H1 (cell line): ENCODE measurements around the gene SERPINE3. TPM values are rescaled to one million over a fixed set of nuclear protein-coding genes. Genes with fewer than 3 reads are reported as not detected.

ENCODE experiments used
- CTCF ChIA-PET: fragments of 300-600 bp; sonication (Branson Sonifier 250); formaldehyde crosslinking; loops from one replicate; lab custom pipeline; 2021; ENCODE audit not compliant: partially characterized antibody; lab: Charles Lee
- POLR2A ChIA-PET: fragments of 300-600 bp; sonication (Branson Sonifier 250); formaldehyde crosslinking; loops from one replicate; lab custom pipeline; 2021; ENCODE audit warnings: inconsistent platforms; ENCODE audit not compliant: partially characterized antibody; lab: Charles Lee
- DNase-seq, 2 experiments: peaks; one replicate each; pipeline versions ENCODE4 v3.0.0 to v3.0.0-alpha.2; 2010 to 2022; ENCODE audit warnings: low spot score in 2 of 2, low read depth in 1 of 2, mixed read lengths in 1 of 2
- FAIRE-seq: peaks from 2 replicates; lab custom pipeline; 2011; peaks lifted over from hg19 to GRCh38; lab: Jason Lieb, UNC
- H2AFZ ChIP-seq: 2 replicates; pipeline ENCODE4 v1.8.1; 2012; ENCODE audit warnings: low read length, inconsistent platforms
- H2AK5ac ChIP-seq: 2 replicates; pipeline ENCODE4 v1.6.1; 2013; ENCODE audit warnings: low read depth, low read length
- H2BK120ac ChIP-seq: replicated peaks from 2 replicates; pipeline ENCODE3; 2013; ENCODE audit warnings: low read depth, low read length, inconsistent platforms
- H2BK12ac ChIP-seq: 2 replicates; pipeline ENCODE4 v1.6.1; 2013; ENCODE audit warnings: low read depth, low read length
- H2BK15ac ChIP-seq: 2 replicates; pipeline ENCODE4 v1.6.1; 2013; ENCODE audit warnings: low read length
- H2BK20ac ChIP-seq: 2 replicates; pipeline ENCODE4 v1.6.1; 2013; ENCODE audit warnings: low read length
- H2BK5ac ChIP-seq: 2 replicates; pipeline ENCODE4 v1.6.1; 2013; ENCODE audit warnings: low read depth, low read length
- H3K14ac ChIP-seq: 2 replicates; pipeline ENCODE4 v1.6.1; 2013; ENCODE audit warnings: inconsistent platforms; ENCODE audit not compliant: insufficient read length
- H3K18ac ChIP-seq: 2 replicates; pipeline ENCODE4 v1.6.1; 2013; ENCODE audit warnings: low read length; ENCODE audit errors: extremely low read depth
- H3K23ac ChIP-seq: 2 replicates; pipeline ENCODE4 v1.6.1; 2013; ENCODE audit warnings: inconsistent platforms; ENCODE audit not compliant: insufficient read length
- H3K23me2 ChIP-seq: 2 replicates; pipeline ENCODE4 v1.6.1; 2013; ENCODE audit warnings: low read depth, low read length
- H3K27ac ChIP-seq: 2 replicates; pipeline ENCODE4 v1.6.1; 2011; ENCODE audit warnings: low read depth, low read length, inconsistent platforms
- H3K27me3 ChIP-seq, 4 experiments: replicated peaks in 1 of 4; 1 replicate in 1 of 4; 2 replicates in 3 of 4; pipeline versions ENCODE4 v1.6.1 to v1.8.1; 2011 to 2013; ENCODE audit warnings: low read length in 3 of 4, mild to moderate bottlenecking in 3 of 4, inconsistent platforms in 2 of 4, mixed read lengths in 2 of 4, moderate library complexity in 1 of 4; ENCODE audit not compliant: control insufficient read depth in 3 of 4, insufficient read depth in 3 of 4; ENCODE audit errors: extremely low read depth in 1 of 4
- H3K36me3 ChIP-seq, 4 experiments: 2 replicates each; pipeline versions ENCODE4 v1.6.1 to v1.8.1; 2011 to 2013; ENCODE audit warnings: mild to moderate bottlenecking in 4 of 4, low read length in 3 of 4, moderate library complexity in 2 of 4, control low read depth in 1 of 4, inconsistent platforms in 1 of 4; ENCODE audit not compliant: insufficient read depth in 4 of 4, control insufficient read depth in 2 of 4
- H3K4ac ChIP-seq: replicated peaks from 2 replicates; pipeline ENCODE3; 2013; ENCODE audit warnings: low read length, low read depth, mixed read lengths, inconsistent platforms; ENCODE audit not compliant: insufficient read length
- H3K4me1 ChIP-seq, 4 experiments: replicated peaks in 1 of 4; 1 replicate in 1 of 4; 2 replicates in 3 of 4; pipeline versions ENCODE4 v1.6.1 to v1.8.1; 2011 to 2013; ENCODE audit warnings: low read length in 3 of 4, inconsistent platforms in 2 of 4, mixed read lengths in 1 of 4; ENCODE audit not compliant: insufficient read depth in 4 of 4, control insufficient read depth in 3 of 4
- H3K4me2 ChIP-seq, 2 experiments: 2 replicates each; pipeline versions ENCODE4 v1.6.1 to v1.8.1; 2011 to 2013; ENCODE audit warnings: low read depth in 2 of 2, low read length in 2 of 2, control low read depth in 1 of 2, inconsistent platforms in 1 of 2, mild to moderate bottlenecking in 1 of 2; ENCODE audit not compliant: insufficient read depth in 1 of 2
- H3K4me3 ChIP-seq, 4 experiments: fragments of 200-600, 300-600 bp in 1 of 4; sonication (generic), shearing (Covaris generic), sonication (Bioruptor Twin) in 1 of 4; 2 replicates each; pipeline versions ENCODE4 v1.5.1 to v1.8.1; 2011 to 2016; ENCODE audit warnings: low read length in 4 of 4, low read depth in 3 of 4, control low read depth in 2 of 4, inconsistent platforms in 2 of 4, mild to moderate bottlenecking in 2 of 4, mixed read lengths in 1 of 4, moderate library complexity in 1 of 4; ENCODE audit not compliant: insufficient read depth in 2 of 4; ENCODE audit errors: extremely low read depth in 1 of 4
- H3K56ac ChIP-seq: replicated peaks from 2 replicates; pipeline ENCODE3; 2013; ENCODE audit warnings: low read depth, mild to moderate bottlenecking, mixed read lengths, low read length, inconsistent platforms; ENCODE audit not compliant: insufficient read length
- H3K79me1 ChIP-seq: 2 replicates; pipeline ENCODE4 v1.6.1; 2013; ENCODE audit warnings: low read depth, low read length, control low read depth
- H3K79me2 ChIP-seq, 2 experiments: 2 replicates each; pipeline versions ENCODE4 v1.6.1 to v1.8.1; 2012 to 2013; ENCODE audit warnings: low read length in 2 of 2, mild to moderate bottlenecking in 2 of 2, inconsistent platforms in 1 of 2; ENCODE audit not compliant: insufficient read depth in 2 of 2, control insufficient read depth in 1 of 2
- H3K9ac ChIP-seq, 4 experiments: replicated peaks in 1 of 4; 1 replicate in 1 of 4; 2 replicates in 3 of 4; pipeline versions ENCODE4 v1.6.1 to v1.8.1; 2011 to 2013; ENCODE audit warnings: low read depth in 3 of 4, low read length in 3 of 4, control low read depth in 2 of 4, mild to moderate bottlenecking in 2 of 4, moderate library complexity in 2 of 4, inconsistent platforms in 1 of 4; ENCODE audit errors: extremely low read depth in 1 of 4
- H3K9me3 ChIP-seq, 2 experiments: 2 replicates each; pipeline versions ENCODE4 v1.6.1 to v1.8.1; 2012 to 2013; ENCODE audit warnings: mild to moderate bottlenecking in 2 of 2, moderate library complexity in 2 of 2, control low read depth in 1 of 2, inconsistent platforms in 1 of 2, low read depth in 1 of 2, low read length in 1 of 2, mixed read lengths in 1 of 2; ENCODE audit not compliant: insufficient read depth in 2 of 2
- H4K20me1 ChIP-seq, 2 experiments: replicated peaks in 1 of 2; 2 replicates each; pipeline versions ENCODE3 to v1.8.1; 2011 to 2013; ENCODE audit warnings: inconsistent platforms in 2 of 2, low read length in 2 of 2, mild to moderate bottlenecking in 1 of 2; ENCODE audit not compliant: insufficient read depth in 2 of 2, control insufficient read depth in 1 of 2
- H4K5ac ChIP-seq: 2 replicates; pipeline ENCODE4 v1.6.1; 2013; ENCODE audit warnings: low read length, low read depth, mixed read lengths, inconsistent platforms; ENCODE audit not compliant: insufficient read length
- H4K8ac ChIP-seq: 2 replicates; pipeline ENCODE4 v1.8.0; 2013; ENCODE audit warnings: mild to moderate bottlenecking, moderate library complexity, low read length, inconsistent platforms; ENCODE audit not compliant: insufficient read depth; ENCODE audit errors: extremely low read depth
- H4K91ac ChIP-seq: replicated peaks from 2 replicates; pipeline ENCODE3; 2013; ENCODE audit warnings: low read length, mixed read lengths, inconsistent platforms; ENCODE audit not compliant: insufficient read length
- CBX5 ChIP-seq: fragments of 300-800, 300-1000 bp; sonication (generic); IDR thresholded peaks from 2 replicates; pipeline ENCODE4 v1.7.1; 2016; ENCODE audit warnings: antibody characterized with exemption, low read length, low read depth
- CEBPB ChIP-seq: IDR thresholded peaks from 2 replicates; pipeline ENCODE4 v1.6.1; 2012; ENCODE audit warnings: low read depth, low read length
- CHD2 ChIP-seq: IDR thresholded peaks from 2 replicates; pipeline ENCODE4 v1.6.1; 2012; ENCODE audit warnings: low read length, improper control_type of control experiment
- HDAC6 ChIP-seq: IDR thresholded peaks from one replicate; pipeline ENCODE4 v1.7.1; 2012; ENCODE audit warnings: low read depth, mild to moderate bottlenecking, inconsistent platforms, low read length, moderate library complexity
- RNF2 ChIP-seq: fragments of 200-900, 300-1000 bp; sonication (generic); IDR thresholded peaks from 2 replicates; pipeline ENCODE4 v1.7.1; 2016; ENCODE audit warnings: borderline replicate concordance, low read depth, mild to moderate bottlenecking, antibody characterized with exemption, low read length; ENCODE audit not compliant: poor library complexity, severe bottlenecking; ENCODE audit errors: missing control alignments
- TBP ChIP-seq: IDR thresholded peaks from 2 replicates; pipeline ENCODE4 v1.6.1; 2011; ENCODE audit warnings: low read depth, low read length, improper control_type of control experiment
- polyA plus RNA-seq, 7 experiments: library from polyadenylated mRNA; depleted of rRNA in 3 of 7; stranded (reverse) in 5 of 7; unstranded in 2 of 7; fragments of >200 nt in 5 of 7; fragments of 200-250 nt in 2 of 7; gene quantifications; 1 replicate in 5 of 7; 2 replicates in 1 of 7; 4 replicates in 1 of 7; pipeline versions ENCODE4 v1.2.1 to v1.2.3, GENCODE V29; 2011 to 2013; ENCODE audit warnings: missing spikeins in 2 of 7, mixed read lengths in 2 of 7
- total RNA-seq: library from RNA; stranded (reverse); fragmentation: NEBNext Ultra II Directional; extraction: Animal tissue kit (Norgen Biotek cat#: 25700); gene quantifications from 2 replicates; pipeline ENCODE4 v1.2.1, GENCODE V29; 2021

Gene SERPINE3
- total and polyA plus RNA-seq, 2 of the 8 experiments (the other 6 are each of a cell fraction or from before 2014, with no cell fraction given), result 0.34 to 1.0 TPM

- no peaks in the 10 kb centered on the region for H3K23me2 ChIP-seq
- no peak overlapping the region for H4K5ac ChIP-seq
- H2BK120ac ChIP-seq, result no peak overlapping the region
- H2BK12ac ChIP-seq, result no peak overlapping the region
- H3K4me3 ChIP-seq, result no peak overlapping the region
- H3K27ac ChIP-seq, result no peak overlapping the region
- no peak overlapping the region for H3K4ac ChIP-seq
- ChIA-PET CTCF (no interaction called here), POLR2A (no interaction called here)
- no peaks in the 10 kb centered on the region for H3K9me3 ChIP-seq
- H2BK5ac ChIP-seq, result no peak overlapping the region
- H3K79me2 ChIP-seq, result no peaks in the 10 kb centered on the region
- TF ChIP-seq RNF2 (no peak), CBX5 (no peak), HDAC6 (no peak), TBP (no peak), CEBPB (no peak), CHD2 (no peak)
- H3K79me1 ChIP-seq, result no peaks in the 10 kb centered on the region
- no peak for FAIRE-seq
- no peak overlapping the region for H3K4me2 ChIP-seq
- no peak overlapping the region for H3K18ac ChIP-seq
- no peaks in the 10 kb centered on the region for H3K36me3 ChIP-seq
- no peaks in the 10 kb centered on the region; a peak in 1 of 7 replicates for H3K27me3 ChIP-seq
- no peaks in the 10 kb centered on the region for H3K4me1 ChIP-seq
- H3K56ac ChIP-seq, result no peak overlapping the region
- no peak overlapping the region for H4K91ac ChIP-seq
- no peak overlapping the region for H2AK5ac ChIP-seq
- no peak overlapping the region for H2BK20ac ChIP-seq
- no peaks in the 10 kb centered on the region for H4K20me1 ChIP-seq
- H4K8ac ChIP-seq, result no peak overlapping the region
- H3K23ac ChIP-seq, result no peak overlapping the region
- H2AFZ ChIP-seq, result no peak overlapping the region
- H3K9ac ChIP-seq, result no peak overlapping the region
- no peak for DNase-seq
- H3K14ac ChIP-seq, result no peak overlapping the region
- H2BK15ac ChIP-seq, result no peak overlapping the region
These were observed 5.7 kb upstream of the SERPINE3 start for GRCh38 chr13:51333826-51334225.
